H1 (cell line): ENCODE measurements around the gene EN2. TPM values are rescaled to one million over a fixed set of nuclear protein-coding genes. Genes with fewer than 3 reads are reported as not detected.
A peak's percentile ranks its signal among the peaks of the same experiment; 100 is the strongest.

ENCODE experiments used
- CTCF ChIA-PET: fragments of 300-600 bp; sonication (Branson Sonifier 250); formaldehyde crosslinking; loops from one replicate; lab custom pipeline; 2021; ENCODE audit not compliant: partially characterized antibody; lab: Charles Lee
- POLR2A ChIA-PET: fragments of 300-600 bp; sonication (Branson Sonifier 250); formaldehyde crosslinking; loops from one replicate; lab custom pipeline; 2021; ENCODE audit warnings: inconsistent platforms; ENCODE audit not compliant: partially characterized antibody; lab: Charles Lee
- DNase-seq, 2 experiments: peaks; one replicate each; pipeline versions ENCODE4 v3.0.0 to v3.0.0-alpha.2; 2010 to 2022; ENCODE audit warnings: low spot score in 2 of 2, low read depth in 1 of 2, mixed read lengths in 1 of 2
- FAIRE-seq: peaks from 2 replicates; lab custom pipeline; 2011; peaks lifted over from hg19 to GRCh38; lab: Jason Lieb, UNC
- H2AFZ ChIP-seq: 2 replicates; pipeline ENCODE4 v1.8.1; 2012; ENCODE audit warnings: low read length, inconsistent platforms
- H2AK5ac ChIP-seq: 2 replicates; pipeline ENCODE4 v1.6.1; 2013; ENCODE audit warnings: low read depth, low read length
- H2BK120ac ChIP-seq: replicated peaks from 2 replicates; pipeline ENCODE3; 2013; ENCODE audit warnings: low read depth, low read length, inconsistent platforms
- H2BK12ac ChIP-seq: 2 replicates; pipeline ENCODE4 v1.6.1; 2013; ENCODE audit warnings: low read depth, low read length
- H2BK15ac ChIP-seq: 2 replicates; pipeline ENCODE4 v1.6.1; 2013; ENCODE audit warnings: low read length
- H2BK20ac ChIP-seq: 2 replicates; pipeline ENCODE4 v1.6.1; 2013; ENCODE audit warnings: low read length
- H2BK5ac ChIP-seq: 2 replicates; pipeline ENCODE4 v1.6.1; 2013; ENCODE audit warnings: low read depth, low read length
- H3K14ac ChIP-seq: 2 replicates; pipeline ENCODE4 v1.6.1; 2013; ENCODE audit warnings: inconsistent platforms; ENCODE audit not compliant: insufficient read length
- H3K18ac ChIP-seq: 2 replicates; pipeline ENCODE4 v1.6.1; 2013; ENCODE audit warnings: low read length; ENCODE audit errors: extremely low read depth
- H3K23ac ChIP-seq: 2 replicates; pipeline ENCODE4 v1.6.1; 2013; ENCODE audit warnings: inconsistent platforms; ENCODE audit not compliant: insufficient read length
- H3K23me2 ChIP-seq: 2 replicates; pipeline ENCODE4 v1.6.1; 2013; ENCODE audit warnings: low read depth, low read length
- H3K27ac ChIP-seq: 2 replicates; pipeline ENCODE4 v1.6.1; 2011; ENCODE audit warnings: low read depth, low read length, inconsistent platforms
- H3K27me3 ChIP-seq, 4 experiments: replicated peaks in 1 of 4; 1 replicate in 1 of 4; 2 replicates in 3 of 4; pipeline versions ENCODE4 v1.6.1 to v1.8.1; 2011 to 2013; ENCODE audit warnings: low read length in 3 of 4, mild to moderate bottlenecking in 3 of 4, inconsistent platforms in 2 of 4, mixed read lengths in 2 of 4, moderate library complexity in 1 of 4; ENCODE audit not compliant: control insufficient read depth in 3 of 4, insufficient read depth in 3 of 4; ENCODE audit errors: extremely low read depth in 1 of 4
- H3K36me3 ChIP-seq, 4 experiments: 2 replicates each; pipeline versions ENCODE4 v1.6.1 to v1.8.1; 2011 to 2013; ENCODE audit warnings: mild to moderate bottlenecking in 4 of 4, low read length in 3 of 4, moderate library complexity in 2 of 4, control low read depth in 1 of 4, inconsistent platforms in 1 of 4; ENCODE audit not compliant: insufficient read depth in 4 of 4, control insufficient read depth in 2 of 4
- H3K4ac ChIP-seq: replicated peaks from 2 replicates; pipeline ENCODE3; 2013; ENCODE audit warnings: low read length, low read depth, mixed read lengths, inconsistent platforms; ENCODE audit not compliant: insufficient read length
- H3K4me1 ChIP-seq, 4 experiments: replicated peaks in 1 of 4; 1 replicate in 1 of 4; 2 replicates in 3 of 4; pipeline versions ENCODE4 v1.6.1 to v1.8.1; 2011 to 2013; ENCODE audit warnings: low read length in 3 of 4, inconsistent platforms in 2 of 4, mixed read lengths in 1 of 4; ENCODE audit not compliant: insufficient read depth in 4 of 4, control insufficient read depth in 3 of 4
- H3K4me2 ChIP-seq, 2 experiments: 2 replicates each; pipeline versions ENCODE4 v1.6.1 to v1.8.1; 2011 to 2013; ENCODE audit warnings: low read depth in 2 of 2, low read length in 2 of 2, control low read depth in 1 of 2, inconsistent platforms in 1 of 2, mild to moderate bottlenecking in 1 of 2; ENCODE audit not compliant: insufficient read depth in 1 of 2
- H3K4me3 ChIP-seq, 4 experiments: fragments of 200-600, 300-600 bp in 1 of 4; sonication (generic), shearing (Covaris generic), sonication (Bioruptor Twin) in 1 of 4; 2 replicates each; pipeline versions ENCODE4 v1.5.1 to v1.8.1; 2011 to 2016; ENCODE audit warnings: low read length in 4 of 4, low read depth in 3 of 4, control low read depth in 2 of 4, inconsistent platforms in 2 of 4, mild to moderate bottlenecking in 2 of 4, mixed read lengths in 1 of 4, moderate library complexity in 1 of 4; ENCODE audit not compliant: insufficient read depth in 2 of 4; ENCODE audit errors: extremely low read depth in 1 of 4
- H3K56ac ChIP-seq: replicated peaks from 2 replicates; pipeline ENCODE3; 2013; ENCODE audit warnings: low read depth, mild to moderate bottlenecking, mixed read lengths, low read length, inconsistent platforms; ENCODE audit not compliant: insufficient read length
- H3K79me1 ChIP-seq: 2 replicates; pipeline ENCODE4 v1.6.1; 2013; ENCODE audit warnings: low read depth, low read length, control low read depth
- H3K79me2 ChIP-seq, 2 experiments: 2 replicates each; pipeline versions ENCODE4 v1.6.1 to v1.8.1; 2012 to 2013; ENCODE audit warnings: low read length in 2 of 2, mild to moderate bottlenecking in 2 of 2, inconsistent platforms in 1 of 2; ENCODE audit not compliant: insufficient read depth in 2 of 2, control insufficient read depth in 1 of 2
- H3K9ac ChIP-seq, 4 experiments: replicated peaks in 1 of 4; 1 replicate in 1 of 4; 2 replicates in 3 of 4; pipeline versions ENCODE4 v1.6.1 to v1.8.1; 2011 to 2013; ENCODE audit warnings: low read depth in 3 of 4, low read length in 3 of 4, control low read depth in 2 of 4, mild to moderate bottlenecking in 2 of 4, moderate library complexity in 2 of 4, inconsistent platforms in 1 of 4; ENCODE audit errors: extremely low read depth in 1 of 4
- H3K9me3 ChIP-seq, 2 experiments: 2 replicates each; pipeline versions ENCODE4 v1.6.1 to v1.8.1; 2012 to 2013; ENCODE audit warnings: mild to moderate bottlenecking in 2 of 2, moderate library complexity in 2 of 2, control low read depth in 1 of 2, inconsistent platforms in 1 of 2, low read depth in 1 of 2, low read length in 1 of 2, mixed read lengths in 1 of 2; ENCODE audit not compliant: insufficient read depth in 2 of 2
- H4K20me1 ChIP-seq, 2 experiments: replicated peaks in 1 of 2; 2 replicates each; pipeline versions ENCODE3 to v1.8.1; 2011 to 2013; ENCODE audit warnings: inconsistent platforms in 2 of 2, low read length in 2 of 2, mild to moderate bottlenecking in 1 of 2; ENCODE audit not compliant: insufficient read depth in 2 of 2, control insufficient read depth in 1 of 2
- H4K5ac ChIP-seq: 2 replicates; pipeline ENCODE4 v1.6.1; 2013; ENCODE audit warnings: low read length, low read depth, mixed read lengths, inconsistent platforms; ENCODE audit not compliant: insufficient read length
- H4K8ac ChIP-seq: 2 replicates; pipeline ENCODE4 v1.8.0; 2013; ENCODE audit warnings: mild to moderate bottlenecking, moderate library complexity, low read length, inconsistent platforms; ENCODE audit not compliant: insufficient read depth; ENCODE audit errors: extremely low read depth
- H4K91ac ChIP-seq: replicated peaks from 2 replicates; pipeline ENCODE3; 2013; ENCODE audit warnings: low read length, mixed read lengths, inconsistent platforms; ENCODE audit not compliant: insufficient read length
- BCL11A ChIP-seq, 2 experiments: IDR thresholded peaks; one replicate each; pipeline ENCODE4 v1.6.1; 2011; ENCODE audit warnings: low read depth in 2 of 2, low read length in 2 of 2, mild to moderate bottlenecking in 2 of 2
- CHD2 ChIP-seq: IDR thresholded peaks from 2 replicates; pipeline ENCODE4 v1.6.1; 2012; ENCODE audit warnings: low read length, improper control_type of control experiment
- CTBP2 ChIP-seq: IDR thresholded peaks from 2 replicates; pipeline ENCODE4 v1.7.0; 2011; ENCODE audit warnings: borderline replicate concordance, mild to moderate bottlenecking, moderate library complexity, mixed read lengths, low read length; ENCODE audit not compliant: insufficient read depth, insufficient read length
- HDAC2 ChIP-seq, 2 experiments: fragments of 300-600 bp in 1 of 2; sonication (generic) in 1 of 2; IDR thresholded peaks; 2 replicates each; pipeline ENCODE4 v1.6.1; 2011 to 2012; ENCODE audit warnings: low read depth in 2 of 2, low read length in 2 of 2, mild to moderate bottlenecking in 2 of 2, moderate library complexity in 2 of 2, borderline replicate concordance in 1 of 2, inconsistent platforms in 1 of 2
- JUN ChIP-seq: IDR thresholded peaks from 2 replicates; pipeline ENCODE4 v1.6.1; 2011; ENCODE audit warnings: low read depth, mild to moderate bottlenecking, improper control_type of control experiment, low read length
- SIN3A ChIP-seq, 2 experiments: IDR thresholded peaks in 1 of 2; conservative IDR thresholded peaks in 1 of 2; 2 replicates each; pipeline ENCODE4 v1.6.1; 2011 to 2012; ENCODE audit warnings: low read length in 2 of 2, improper control_type of control experiment in 1 of 2, low read depth in 1 of 2, mild to moderate bottlenecking in 1 of 2
- SUZ12 ChIP-seq: fragments of 200-600 bp; sonication (generic); IDR thresholded peaks from 2 replicates; pipeline ENCODE4 v1.6.1; 2012; ENCODE audit warnings: mild to moderate bottlenecking, inconsistent platforms, low read length, moderate library complexity, mixed read lengths
- TAF1 ChIP-seq: IDR thresholded peaks from 2 replicates; pipeline ENCODE4 v1.6.1; 2011; ENCODE audit warnings: mild to moderate bottlenecking, low read depth, low read length
- TBP ChIP-seq: IDR thresholded peaks from 2 replicates; pipeline ENCODE4 v1.6.1; 2011; ENCODE audit warnings: low read depth, low read length, improper control_type of control experiment
- USF2 ChIP-seq: IDR thresholded peaks from 2 replicates; pipeline ENCODE4 v1.6.1; 2011; ENCODE audit warnings: low read length, improper control_type of control experiment
- ZNF274 ChIP-seq: IDR thresholded peaks from 2 replicates; pipeline ENCODE4 v1.7.0; 2012; ENCODE audit warnings: low read length, borderline replicate concordance; ENCODE audit errors: extremely low read depth
- WGBS, 2 experiments: shearing (Covaris generic) in 1 of 2; methylation state at CpG; one replicate each; pipeline versions ENCODE4 v1.1.6 to v1.1.7; 2013 to 2015; ENCODE audit warnings: low lambda C conversion rate in 2 of 2, mixed read lengths in 2 of 2, inconsistent platforms in 1 of 2, low coverage in 1 of 2, missing lambda C conversion rate in 1 of 2; ENCODE audit not compliant: insufficient replicate concordance in 2 of 2, insufficient coverage in 1 of 2, insufficient read length in 1 of 2; ENCODE audit errors: extremely low coverage in 1 of 2, missing lambda C conversion rate in 1 of 2; 5-methylcytosine and 5-hydroxymethylcytosine counted together
- polyA plus RNA-seq, 7 experiments: library from polyadenylated mRNA; depleted of rRNA in 3 of 7; stranded (reverse) in 5 of 7; unstranded in 2 of 7; fragments of >200 nt in 5 of 7; fragments of 200-250 nt in 2 of 7; gene quantifications; 1 replicate in 5 of 7; 2 replicates in 1 of 7; 4 replicates in 1 of 7; pipeline versions ENCODE4 v1.2.1 to v1.2.3, GENCODE V29; 2011 to 2013; ENCODE audit warnings: missing spikeins in 2 of 7, mixed read lengths in 2 of 7
- total RNA-seq: library from RNA; stranded (reverse); fragmentation: NEBNext Ultra II Directional; extraction: Animal tissue kit (Norgen Biotek cat#: 25700); gene quantifications from 2 replicates; pipeline ENCODE4 v1.2.1, GENCODE V29; 2021

EN2 gene
- total and polyA plus RNA-seq, 2 of the 8 experiments (the other 6 are each of a cell fraction or from before 2014, with no cell fraction given) = not detected

GRCh38 chr7:155457544-155458110 is 302 bp upstream of the EN2 start:
- Histone ChIP-seq H2AK5ac (no peak overlapping the region), H3K4ac (no peak overlapping the region), H3K23me2 (no peaks in the 10 kb centered on the region; the same call in 1 of the 2 replicates), H3K27ac (no peak overlapping the region), H3K9ac (no peak overlapping the region), H3K23ac (no peak overlapping the region), H3K18ac (no peak overlapping the region), H4K8ac (0 out of 2 replicates have a peak overlapping the region, but pooled peaks have one; percentile 40), H3K4me3 (peak overlapping the region in 1 of 4 experiments; percentile 45; a peak in 2 of 8 replicates), H2BK15ac (no peak overlapping the region), H3K4me1 (peaks cover 0 to 16% (median 8%) of the 10 kb centered on the region in 4 experiments; a peak in 5 of 7 replicates), H4K20me1 (peaks cover 47 to 60% of the 10 kb centered on the region in 2 experiments), H3K79me1 (no peaks in the 10 kb centered on the region), H3K9me3 (no peaks in the 10 kb centered on the region; a peak in 1 of 4 replicates), H3K14ac (no peak overlapping the region), H4K5ac (no peak overlapping the region), H2BK120ac (no peak overlapping the region), H4K91ac (no peak overlapping the region), H3K27me3 (peaks cover 98 to 100% (median 99%) of the 10 kb centered on the region in 4 experiments), H3K36me3 (peaks cover 0 to 16% (median 0%) of the 10 kb centered on the region in 4 experiments; a peak in 1 of 8 replicates), H2BK20ac (no peak overlapping the region), H2AFZ (no peak overlapping the region), H3K4me2 (peak overlapping the region; percentile 28 to 47; a peak in 3 of 4 replicates), H3K79me2 (no peaks in the 10 kb centered on the region), H3K56ac (no peak overlapping the region), H2BK12ac (no peak overlapping the region), H2BK5ac (no peak overlapping the region)
- POLR2A ChIA-PET = interaction anchor here (1.8 kb wide), 1 partner anchor 86 kb away, joined by 6 read pairs; no protein-coding TSS in a partner anchor
- CTCF ChIA-PET = no interaction called here
- FAIRE-seq (no peak), DNase-seq (no peak)
- WGBS, 2 experiments = 5% methylated on average over 30 of the region's 98 CpGs; no CpG with 5 or more reads in 1 of the 2 experiments
- TF ChIP-seq CTBP2 (no peak), TAF1 (no peak), SUZ12 (no peak), JUN (no peak), BCL11A (IDR thresholded peaks at IDR 0.05; ENCODE audit: low read depth in 2 of 2, low read length in 2 of 2) (no peak), HDAC2 (IDR thresholded peaks at IDR 0.05; ENCODE audit: borderline replicate concordance in 1 of 2, low read depth in 2 of 2, low read length in 2 of 2) (no peak), CHD2 (no peak), USF2 (no peak), TBP (no peak), SIN3A (conservative IDR thresholded peaks at IDR 0.05 in 1 of 2, IDR thresholded peaks at IDR 0.05 in 1 of 2; ENCODE audit: low read depth in 1 of 2, low read length in 2 of 2) (no peak), ZNF274 (no peak)
